Neural progenitor cell (in vitro differentiated cells): ENCODE data around the gene SAA2.
"Not testable (repeated sequence)": the region's sequence is repeated elsewhere in the genome, so short reads cannot be mapped to it uniquely, and the experiment has no call there.

Experiments used
- EZH2phosphoT487 ChIP-seq: fragments of 200-600 bp; sonication (generic); IDR thresholded peaks from 2 replicates; pipeline ENCODE4 v1.6.1; 2017; ENCODE audit warnings: antibody characterized with exemption
- TF ChIP-seq, protein P1 (sequence below): fragments of 200-600 bp; sonication (generic); IDR thresholded peaks from 2 replicates; pipeline ENCODE4 v1.5.1; 2017; ENCODE audit warnings: antibody characterized with exemption, mild to moderate bottlenecking

DNA sequence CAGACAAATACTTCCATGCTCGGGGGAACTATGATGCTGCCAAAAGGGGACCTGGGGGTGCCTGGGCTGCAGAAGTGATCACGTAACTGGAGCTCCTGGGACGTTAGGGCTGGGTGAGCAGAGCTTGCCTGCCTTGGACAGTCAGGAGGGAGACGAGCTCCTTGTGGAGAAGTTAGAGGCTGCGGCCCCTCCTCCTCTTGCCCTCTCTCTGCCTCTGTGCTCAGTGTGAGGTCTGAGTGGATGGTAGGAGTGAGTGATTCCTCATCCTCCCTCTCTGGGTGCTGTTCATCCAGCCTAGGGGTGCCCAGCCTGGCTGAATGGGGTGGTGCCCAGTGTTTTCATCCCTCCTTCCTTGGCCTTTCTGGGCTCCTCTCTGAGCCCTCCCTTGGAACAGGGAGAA lies 20.8 kb upstream of the SAA2 start:
- TF ChIP-seq, protein P1, sequence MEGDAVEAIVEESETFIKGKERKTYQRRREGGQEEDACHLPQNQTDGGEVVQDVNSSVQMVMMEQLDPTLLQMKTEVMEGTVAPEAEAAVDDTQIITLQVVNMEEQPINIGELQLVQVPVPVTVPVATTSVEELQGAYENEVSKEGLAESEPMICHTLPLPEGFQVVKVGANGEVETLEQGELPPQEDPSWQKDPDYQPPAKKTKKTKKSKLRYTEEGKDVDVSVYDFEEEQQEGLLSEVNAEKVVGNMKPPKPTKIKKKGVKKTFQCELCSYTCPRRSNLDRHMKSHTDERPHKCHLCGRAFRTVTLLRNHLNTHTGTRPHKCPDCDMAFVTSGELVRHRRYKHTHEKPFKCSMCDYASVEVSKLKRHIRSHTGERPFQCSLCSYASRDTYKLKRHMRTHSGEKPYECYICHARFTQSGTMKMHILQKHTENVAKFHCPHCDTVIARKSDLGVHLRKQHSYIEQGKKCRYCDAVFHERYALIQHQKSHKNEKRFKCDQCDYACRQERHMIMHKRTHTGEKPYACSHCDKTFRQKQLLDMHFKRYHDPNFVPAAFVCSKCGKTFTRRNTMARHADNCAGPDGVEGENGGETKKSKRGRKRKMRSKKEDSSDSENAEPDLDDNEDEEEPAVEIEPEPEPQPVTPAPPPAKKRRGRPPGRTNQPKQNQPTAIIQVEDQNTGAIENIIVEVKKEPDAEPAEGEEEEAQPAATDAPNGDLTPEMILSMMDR = not testable (repeated sequence)
- TF ChIP-seq EZH2phosphoT487 = not testable (repeated sequence)
